Endodermal cell (in vitro differentiated cells): ENCODE results near the gene TRIM2. TPM values are rescaled to one million over a fixed set of nuclear protein-coding genes. Genes with fewer than 3 reads are reported as not detected.

Experiments used
- DNase-seq: peaks from one replicate; pipeline ENCODE4 v3.0.0-alpha.2; 2017
- H3K27ac ChIP-seq: 2 replicates; pipeline ENCODE4 v1.5.1; 2013; ENCODE audit warnings: mild to moderate bottlenecking, low read depth, low read length, moderate library complexity
- H3K27me3 ChIP-seq: 2 replicates; pipeline ENCODE4 v1.6.1; 2013; ENCODE audit warnings: mild to moderate bottlenecking, low read length, moderate library complexity; ENCODE audit not compliant: insufficient read depth, control insufficient read depth, poor library complexity, severe bottlenecking
- H3K36me3 ChIP-seq: 2 replicates; pipeline ENCODE4 v1.7.0; 2013; ENCODE audit warnings: mild to moderate bottlenecking, low read length, moderate library complexity; ENCODE audit not compliant: control insufficient read depth, insufficient read depth
- H3K4me1 ChIP-seq: one replicate; pipeline ENCODE4 v1.7.0; 2013; ENCODE audit warnings: low read length; ENCODE audit not compliant: control insufficient read depth, insufficient read depth
- H3K4me3 ChIP-seq: 2 replicates; pipeline ENCODE4 v1.5.1; 2013; ENCODE audit warnings: mild to moderate bottlenecking, low read length, moderate library complexity
- H3K9ac ChIP-seq: 2 replicates; pipeline ENCODE4 v1.6.1; 2013; ENCODE audit warnings: mild to moderate bottlenecking, low read length, moderate library complexity; ENCODE audit not compliant: poor library complexity, severe bottlenecking; ENCODE audit errors: extremely low read depth
- H3K9me3 ChIP-seq: 2 replicates; pipeline ENCODE4 v1.6.1; 2013; ENCODE audit warnings: mild to moderate bottlenecking, low read length, moderate library complexity; ENCODE audit not compliant: control insufficient read depth
- H3K27ac Mint-ChIP-seq: 2 replicates; pipeline ENCODE4 v1.8.0; 2020; ENCODE audit warnings: mixed read lengths
- H3K27me3 Mint-ChIP-seq: 2 replicates; pipeline ENCODE4 v1.8.0; 2021; ENCODE audit warnings: mild to moderate bottlenecking, mixed read lengths; ENCODE audit not compliant: insufficient read depth
- H3K36me3 Mint-ChIP-seq: 2 replicates; pipeline ENCODE4 v1.8.0; 2020; ENCODE audit warnings: low read depth, mixed read lengths
- H3K4me1 Mint-ChIP-seq: 2 replicates; pipeline ENCODE4 v1.8.0; 2020; ENCODE audit warnings: mixed read lengths
- H3K4me3 Mint-ChIP-seq: 2 replicates; pipeline ENCODE4 v1.8.0; 2020; ENCODE audit warnings: mild to moderate bottlenecking, moderate library complexity, mixed read lengths
- H3K9me3 Mint-ChIP-seq: 2 replicates; pipeline ENCODE4 v1.8.0; 2020; ENCODE audit warnings: mild to moderate bottlenecking, mixed read lengths
- CTCF ChIP-seq: fragments of 200-600 bp; sonication (generic); conservative IDR thresholded peaks from 2 replicates; pipeline ENCODE4 v1.5.0; 2021; ENCODE audit warnings: antibody characterized with exemption, mild to moderate bottlenecking
- WGBS, 2 experiments: methylation state at CpG; one replicate each; pipeline versions ENCODE4 v1.1.5 to v1.1.7; 2013; ENCODE audit warnings: missing lambda C conversion rate in 2 of 2, mixed read lengths in 1 of 2; ENCODE audit not compliant: insufficient coverage in 1 of 2, insufficient read length in 1 of 2; 5-methylcytosine and 5-hydroxymethylcytosine counted together
- total RNA-seq, 2 donors: library from RNA; stranded (reverse); fragmentation: NEBNext Ultra II Directional in 1 of 2; extraction: Animal tissue kit (Norgen Biotek cat#: 25700) in 1 of 2; gene quantifications; 2 replicates in 1 of 2; 3 replicates in 1 of 2; pipeline ENCODE4 v1.2.1, GENCODE V29; 2021

TRIM2 gene
- total RNA-seq, 2 donors from 2014 or later, result 31.8 to 56.1 TPM

DNA sequence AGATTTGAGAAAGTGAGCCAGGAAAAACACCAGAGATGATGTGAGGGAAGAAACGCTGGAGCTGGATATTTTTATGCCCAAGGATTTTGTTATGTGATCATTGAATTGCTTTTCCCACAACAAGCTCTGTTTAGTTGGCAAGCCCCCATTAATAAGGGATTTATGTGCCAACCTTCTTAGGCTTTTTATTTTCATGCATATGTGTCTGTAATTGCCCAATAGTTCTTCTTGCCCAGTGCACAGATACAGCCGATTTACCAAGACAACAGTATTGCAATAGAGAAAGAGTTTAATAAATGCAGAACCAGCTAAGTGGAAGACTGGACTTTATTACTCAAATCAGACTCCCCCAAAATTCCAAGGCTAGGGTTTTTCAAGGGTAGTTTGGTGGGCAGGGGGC lies 57.7 kb downstream of the TRIM2 start:
- Histone ChIP-seq H3K27me3 (no peaks in the 10 kb centered on the region), H3K27ac (no peak overlapping the region), H3K36me3 (peaks cover 28% of the 10 kb centered on the region), H3K4me3 (no peak overlapping the region), H3K4me1 (peaks cover 6% of the 10 kb centered on the region), H3K9me3 (peaks cover 24% of the 10 kb centered on the region), H3K9ac (no peak overlapping the region)
- 91 to 100% methylated on average over 1 to 2 of the region's 2 CpGs for WGBS, 2 experiments
- no peak for TF ChIP-seq CTCF
- Mint-ChIP-seq H3K4me1 (peaks cover 4% of the 10 kb centered on the region), H3K36me3 (peaks cover 31% of the 10 kb centered on the region), H3K9me3 (peaks cover 10% of the 10 kb centered on the region), H3K27me3 (no peaks in the 10 kb centered on the region), H3K4me3 (no peak overlapping the region), H3K27ac (no peak overlapping the region)
- no peak for DNase-seq

- H3K27ac ChIP-seq, result no peak overlapping the region
- no peak for DNase-seq
- no peak overlapping the region for H3K9ac ChIP-seq
- H3K36me3 Mint-ChIP-seq, result peaks cover 34% of the 10 kb centered on the region
- H3K27ac Mint-ChIP-seq, result no peak overlapping the region
- no peaks in the 10 kb centered on the region for H3K27me3 ChIP-seq
- H3K4me3 Mint-ChIP-seq, result no peak overlapping the region
- H3K27me3 Mint-ChIP-seq, result no peaks in the 10 kb centered on the region
- TF ChIP-seq CTCF, result no peak
- peaks cover 32% of the 10 kb centered on the region for H3K36me3 ChIP-seq
- no peaks in the 10 kb centered on the region for H3K4me1 ChIP-seq
- H3K9me3 ChIP-seq, result peaks cover 24% of the 10 kb centered on the region
- WGBS, 2 experiments, result 91 to 94% methylated on average over 4 to 9 of the region's 9 CpGs
- no peaks in the 10 kb centered on the region for H3K4me1 Mint-ChIP-seq
- H3K4me3 ChIP-seq, result no peak overlapping the region
- peaks cover 13% of the 10 kb centered on the region for H3K9me3 Mint-ChIP-seq
Observed at GRCh38 chr4:153265306-153266047, 61.2 kb downstream of the TRIM2 start.

DNA sequence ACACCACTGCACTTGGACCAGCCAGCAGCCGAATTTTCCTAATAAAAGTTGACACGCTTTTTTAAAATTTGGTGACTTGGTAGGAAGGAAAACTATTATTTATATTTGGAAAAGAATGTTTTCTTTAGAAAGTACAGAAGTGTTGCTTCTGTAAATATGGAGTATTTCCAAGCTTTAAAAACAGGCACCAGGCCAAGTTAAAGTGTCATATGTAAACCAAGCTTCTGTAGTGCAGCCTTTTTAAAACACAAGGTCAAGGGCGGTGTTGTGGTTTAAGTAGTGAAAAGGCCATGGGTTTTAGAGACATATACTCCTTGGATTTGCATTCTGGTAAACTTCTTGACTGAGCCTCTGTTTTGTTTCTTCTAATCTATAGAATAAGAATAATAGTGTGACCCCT lies 62.7 kb downstream of the TRIM2 start:
- H3K4me1 Mint-ChIP-seq, result no peaks in the 10 kb centered on the region
- H3K4me3 Mint-ChIP-seq, result no peak overlapping the region
- H3K27ac ChIP-seq, result no peak overlapping the region
- H3K9me3 ChIP-seq, result peaks cover 11% of the 10 kb centered on the region
- DNase-seq, result no peak
- no peak overlapping the region for H3K27ac Mint-ChIP-seq
- no peak overlapping the region for H3K9ac ChIP-seq
- peaks cover 23% of the 10 kb centered on the region for H3K36me3 ChIP-seq
- peaks cover 5% of the 10 kb centered on the region for H3K9me3 Mint-ChIP-seq
- H3K27me3 Mint-ChIP-seq, result no peaks in the 10 kb centered on the region
- TF ChIP-seq CTCF, result no peak
- no peak overlapping the region for H3K4me3 ChIP-seq
- peaks cover 27% of the 10 kb centered on the region for H3K36me3 Mint-ChIP-seq
- 92 to 95% methylated on average over 2 to 3 of the region's 3 CpGs for WGBS, 2 experiments
- no peaks in the 10 kb centered on the region for H3K4me1 ChIP-seq
- H3K27me3 ChIP-seq, result no peaks in the 10 kb centered on the region
